Activated T-helper 17 cell treated with anti-CD3 and anti-CD28 coated beads, Interleukin-2, amount 50 U/mL, for 72 hours (primary cell): ENCODE measurements around the gene KLF2. TPM values are rescaled to one million over a fixed set of nuclear protein-coding genes. Genes with fewer than 3 reads are reported as not detected.

ENCODE experiments used
- ATAC-seq: fragments of 150-1000 bp; cut with Tn5 transposase; replicated peaks from 2 replicates; pipeline ENCODE4 v1.10.0; 2021; ENCODE audit warnings: mild to moderate bottlenecking, moderate library complexity
- H3K27ac Mint-ChIP-seq: one replicate; pipeline ENCODE4 v1.8.0; 2022; ENCODE audit warnings: mixed read lengths
- H3K27me3 Mint-ChIP-seq: one replicate; pipeline ENCODE4 v1.8.0; 2022; ENCODE audit warnings: mixed read lengths
- H3K36me3 Mint-ChIP-seq: one replicate; pipeline ENCODE4 v1.8.0; 2022; ENCODE audit warnings: low read depth, mild to moderate bottlenecking, mixed read lengths
- H3K4me1 Mint-ChIP-seq: one replicate; pipeline ENCODE4 v1.8.0; 2022; ENCODE audit warnings: mixed read lengths
- H3K4me3 Mint-ChIP-seq: one replicate; pipeline ENCODE4 v1.8.0; 2022; ENCODE audit warnings: mild to moderate bottlenecking, mixed read lengths
- H3K9me3 Mint-ChIP-seq: one replicate; pipeline ENCODE4 v1.8.0; 2022; ENCODE audit warnings: mixed read lengths
- total RNA-seq, 2 donors: library from RNA; stranded (reverse); gene quantifications; one replicate each; pipeline ENCODE4 v1.2.3, GENCODE V29; 2022

KLF2 gene
- total RNA-seq, 2 donors from 2014 or later, result 1.9 to 9.9 TPM

DNA sequence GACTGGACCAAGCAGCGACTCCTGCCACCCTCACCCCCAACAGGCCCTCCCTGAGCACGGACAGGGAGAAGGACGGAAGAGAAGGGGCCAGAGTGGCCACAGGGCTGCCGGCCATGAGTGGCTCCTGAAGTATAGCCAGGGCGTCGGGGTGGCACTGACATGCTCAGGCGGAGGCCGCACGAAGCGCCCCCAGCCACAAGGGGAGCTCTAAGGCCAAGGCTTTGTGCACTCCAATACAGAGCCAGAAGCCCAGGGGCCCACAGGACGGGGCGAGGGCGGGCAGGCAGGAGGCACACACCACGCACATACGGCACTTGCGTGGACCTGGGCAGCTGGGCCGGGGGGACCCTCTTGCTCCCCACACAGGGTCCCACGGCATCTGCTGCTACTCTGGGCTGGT is 52.0 kb downstream of the KLF2 start:
- ATAC-seq, result no peak
- H3K4me3 Mint-ChIP-seq, result no peak overlapping the region
- H3K4me1 Mint-ChIP-seq, result peaks cover 48% of the 10 kb centered on the region
- H3K27ac Mint-ChIP-seq, result no peak overlapping the region
- H3K9me3 Mint-ChIP-seq, result no peaks in the 10 kb centered on the region
- H3K27me3 Mint-ChIP-seq, result no peaks in the 10 kb centered on the region
- H3K36me3 Mint-ChIP-seq, result peaks cover 25% of the 10 kb centered on the region

GRCh38 chr19:16377521-16377920 is 52.9 kb downstream of the KLF2 start:
- no peak overlapping the region for H3K27ac Mint-ChIP-seq
- H3K4me3 Mint-ChIP-seq, result no peak overlapping the region
- peaks cover 22% of the 10 kb centered on the region for H3K36me3 Mint-ChIP-seq
- H3K9me3 Mint-ChIP-seq, result no peaks in the 10 kb centered on the region
- peaks cover 43% of the 10 kb centered on the region for H3K4me1 Mint-ChIP-seq
- no peak for ATAC-seq
- no peaks in the 10 kb centered on the region for H3K27me3 Mint-ChIP-seq

Other genes with a start within 250 kb of the KLF2 start
- 100 to 1,000 TPM; 474 to 660 TPM for gene TPM4, start 248.3 kb upstream of the KLF2 start, total RNA-seq
- 100 to 1,000 TPM; 140 to 212 TPM for gene RAB8A, start 212.9 kb upstream of the KLF2 start, total RNA-seq
- 10 to 100 TPM; 32.7 to 39.3 TPM for gene HSH2D, start 181.1 kb upstream of the KLF2 start, total RNA-seq
- 1 to 10 TPM in 1 of 2 donors, not detected in 1; 1.1 TPM for gene CIB3, start 151.3 kb upstream of the KLF2 start, total RNA-seq
- 10 to 100 TPM; 43.0 to 61.9 TPM for gene FAM32A, start 139.4 kb upstream of the KLF2 start, total RNA-seq
- 100 to 1,000 TPM; 103 to 110 TPM for gene AP1M1, start 126.9 kb upstream of the KLF2 start, total RNA-seq
- 10 to 100 TPM; 35.6 to 45.0 TPM for gene EPS15L1, start 147.1 kb downstream of the KLF2 start, total RNA-seq
- not detected for gene CALR3, start 171.3 kb downstream of the KLF2 start, total RNA-seq
- 1 to 10 TPM; 4.0 to 4.2 TPM for gene C19orf44, start 171.6 kb downstream of the KLF2 start, total RNA-seq
- gene CHERP, start 217.6 kb downstream of the KLF2 start, total RNA-seq, result 10 to 100 TPM; 56.5 to 74.9 TPM
- gene SLC35E1, start 247.6 kb downstream of the KLF2 start, total RNA-seq, result 100 to 1,000 TPM in 1 of 2 donors, 10 to 100 TPM in 1; 71.8 to 117 TPM